ENCODE data around the gene ZPR1. TPM values are rescaled to one million over a fixed set of nuclear protein-coding genes. Genes with fewer than 3 reads are reported as not detected.
"Not testable (repeated sequence)": the region's sequence is repeated elsewhere in the genome, so short reads cannot be mapped to it uniquely, and the experiment has no call there.

Gene ZPR1
- total RNA-seq, 2 donors from 2014 or later = 31.1 to 40.7 TPM

DNA sequence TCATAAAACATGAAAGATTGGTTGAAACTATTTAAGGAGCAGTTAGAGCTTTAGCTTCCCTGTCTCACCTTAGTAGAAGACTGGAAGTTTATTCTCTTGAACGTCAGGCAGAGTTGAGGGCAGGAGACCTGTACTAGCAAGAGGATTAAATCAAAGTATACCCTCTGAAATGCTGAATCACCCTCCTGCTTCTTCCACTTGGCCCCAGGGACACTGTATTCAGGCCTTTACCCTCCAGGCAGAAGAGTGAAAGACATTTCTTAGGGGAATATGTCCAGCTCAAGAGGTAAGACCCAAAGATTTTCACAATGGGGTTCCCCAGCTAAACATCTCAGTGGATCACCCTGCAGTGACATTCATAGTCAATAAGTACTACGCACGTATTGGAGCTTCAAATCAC, 23.4 kb upstream of the ZPR1 start:
- H3K9ac ChIP-seq (ENCODE audit: low read depth in 2 of 2, low read length in 2 of 2) = no peak overlapping the region
- TF ChIP-seq, protein P1, sequence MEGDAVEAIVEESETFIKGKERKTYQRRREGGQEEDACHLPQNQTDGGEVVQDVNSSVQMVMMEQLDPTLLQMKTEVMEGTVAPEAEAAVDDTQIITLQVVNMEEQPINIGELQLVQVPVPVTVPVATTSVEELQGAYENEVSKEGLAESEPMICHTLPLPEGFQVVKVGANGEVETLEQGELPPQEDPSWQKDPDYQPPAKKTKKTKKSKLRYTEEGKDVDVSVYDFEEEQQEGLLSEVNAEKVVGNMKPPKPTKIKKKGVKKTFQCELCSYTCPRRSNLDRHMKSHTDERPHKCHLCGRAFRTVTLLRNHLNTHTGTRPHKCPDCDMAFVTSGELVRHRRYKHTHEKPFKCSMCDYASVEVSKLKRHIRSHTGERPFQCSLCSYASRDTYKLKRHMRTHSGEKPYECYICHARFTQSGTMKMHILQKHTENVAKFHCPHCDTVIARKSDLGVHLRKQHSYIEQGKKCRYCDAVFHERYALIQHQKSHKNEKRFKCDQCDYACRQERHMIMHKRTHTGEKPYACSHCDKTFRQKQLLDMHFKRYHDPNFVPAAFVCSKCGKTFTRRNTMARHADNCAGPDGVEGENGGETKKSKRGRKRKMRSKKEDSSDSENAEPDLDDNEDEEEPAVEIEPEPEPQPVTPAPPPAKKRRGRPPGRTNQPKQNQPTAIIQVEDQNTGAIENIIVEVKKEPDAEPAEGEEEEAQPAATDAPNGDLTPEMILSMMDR (IDR thresholded peaks at IDR 0.05) = no peak
- H3K4me3 ChIP-seq = no peak overlapping the region
- no peaks in the 10 kb centered on the region for H3K4me1 ChIP-seq
- DNase-seq = no peak
- H3K27me3 ChIP-seq = no peaks in the 10 kb centered on the region
- H3K27ac ChIP-seq = no peak overlapping the region
- intact Hi-C loops (cut with DNase I) = no loop called here
- H3K9me3 ChIP-seq = no peaks in the 10 kb centered on the region
- H3K36me3 ChIP-seq = no peaks in the 10 kb centered on the region

DNA sequence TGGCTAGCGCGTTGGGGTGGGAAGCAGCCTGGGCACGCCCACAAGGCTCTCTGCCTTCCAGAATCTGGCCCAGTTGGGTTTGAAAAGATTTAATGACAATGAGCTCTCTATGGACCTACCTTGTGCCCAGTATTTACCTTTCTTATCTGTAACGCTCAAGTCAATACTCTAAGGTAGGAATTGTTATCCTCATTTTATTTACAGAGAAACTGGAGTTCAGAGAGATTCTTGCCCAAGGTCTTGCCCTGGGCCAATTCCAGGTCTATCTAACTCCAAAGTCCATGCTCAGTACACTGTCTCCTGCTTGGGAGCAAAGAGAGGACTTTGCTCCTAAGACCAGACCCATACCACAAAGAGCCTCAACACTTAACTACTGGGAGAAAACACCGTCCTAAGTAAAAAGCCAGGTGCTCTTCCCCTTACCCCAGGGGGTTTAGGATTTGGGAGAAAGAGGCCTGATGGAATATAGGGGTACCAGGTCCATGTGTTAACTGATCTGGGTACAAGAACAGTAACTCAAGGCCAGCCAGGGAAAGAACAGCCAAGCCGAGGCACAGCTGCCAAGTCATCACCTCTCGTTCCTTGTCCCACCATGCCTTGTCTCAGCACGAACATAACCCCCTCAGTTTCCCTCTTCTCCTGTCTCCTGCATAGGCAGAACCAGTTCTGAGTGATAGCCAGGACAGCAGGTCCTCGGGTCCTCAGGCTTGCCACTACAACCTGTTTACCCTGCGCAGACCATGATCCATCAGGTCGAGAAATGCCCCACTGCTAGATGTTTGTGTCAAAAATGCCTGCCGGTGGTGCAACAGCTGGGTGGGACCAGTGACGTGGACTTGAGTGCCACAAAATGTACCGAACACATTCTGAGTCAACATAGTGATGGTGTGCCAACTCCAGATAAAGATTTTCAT, 20.7 kb upstream of the ZPR1 start:
- intact Hi-C loops (cut with DNase I) = no loop called here
- Histone ChIP-seq H3K36me3 (no peaks in the 10 kb centered on the region), H3K27ac (no peak overlapping the region), H3K9ac (ENCODE audit: low read depth in 2 of 2, low read length in 2 of 2) (no peak overlapping the region), H3K4me1 (no peaks in the 10 kb centered on the region), H3K27me3 (no peaks in the 10 kb centered on the region), H3K9me3 (no peaks in the 10 kb centered on the region), H3K4me3 (no peak overlapping the region)
- TF ChIP-seq, protein P1 (IDR thresholded peaks at IDR 0.05) = no peak
- peak; percentile 67 for DNase-seq

DNA sequence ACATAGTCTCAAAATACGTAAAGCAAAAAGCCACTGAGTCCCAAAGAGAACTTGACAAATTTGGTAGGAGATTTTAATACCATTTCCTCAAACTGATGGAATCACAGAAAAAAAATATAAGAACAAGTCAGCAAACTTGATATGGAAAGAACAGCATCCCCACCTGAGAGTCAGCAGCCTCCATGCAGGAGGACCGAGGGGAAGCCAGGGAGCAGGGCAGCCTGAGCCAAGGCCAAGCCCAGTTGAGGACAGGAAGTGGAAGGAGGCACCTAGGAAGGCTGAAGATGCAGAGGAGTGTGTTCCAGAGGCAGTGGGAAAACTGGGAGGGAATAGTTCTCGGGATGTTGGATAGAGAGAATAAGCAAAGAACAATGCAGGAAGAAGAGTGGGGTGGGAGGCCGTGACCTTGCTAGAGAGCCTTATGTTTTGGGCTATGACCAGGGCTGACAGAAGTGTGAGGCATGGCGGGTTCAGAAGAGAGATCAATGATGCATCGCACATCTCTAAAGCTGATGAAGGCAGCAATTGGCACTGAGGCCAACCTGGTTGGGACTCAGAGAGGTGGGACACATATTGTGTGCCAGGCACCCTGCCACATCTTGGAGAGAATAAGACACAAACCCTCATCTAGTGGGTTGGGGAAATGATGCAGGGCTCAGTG, 19.9 kb upstream of the ZPR1 start:
- intact Hi-C loops (cut with DNase I) = no loop called here
- H3K27ac ChIP-seq = no peak overlapping the region

DNA sequence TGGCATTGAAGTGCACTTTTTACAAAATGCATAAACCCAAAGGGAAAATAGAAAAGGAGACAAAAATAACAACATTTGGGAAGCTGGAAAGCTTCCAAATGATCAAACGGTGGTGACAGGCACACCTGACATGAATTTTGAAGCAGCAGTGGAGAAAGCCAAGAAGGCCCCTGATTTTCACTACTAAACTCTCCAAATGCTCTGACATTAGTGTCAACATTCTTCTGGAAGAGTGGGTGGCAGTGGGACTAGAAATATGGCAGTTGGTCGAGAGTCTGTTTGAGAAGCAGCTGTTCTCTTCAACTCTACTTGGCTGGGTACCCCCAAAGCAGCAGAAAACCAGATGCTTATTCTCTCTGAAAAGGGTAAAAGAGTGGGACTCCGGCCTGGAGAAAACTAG, 16.2 kb upstream of the ZPR1 start:
- Histone ChIP-seq H3K4me3 (no peak overlapping the region), H3K9ac (ENCODE audit: low read depth in 2 of 2, low read length in 2 of 2) (no peak overlapping the region), H3K4me1 (no peaks in the 10 kb centered on the region), H3K27me3 (no peaks in the 10 kb centered on the region), H3K27ac (no peak overlapping the region), H3K36me3 (no peaks in the 10 kb centered on the region), H3K9me3 (no peaks in the 10 kb centered on the region)
- TF ChIP-seq, protein P1 (IDR thresholded peaks at IDR 0.05) = no peak
- DNase-seq = no peak
- intact Hi-C loops (cut with DNase I) = no loop called here

More for the DNA sequence above, 19.9 kb upstream of the ZPR1 start:
- Histone ChIP-seq H3K27me3 (no peaks in the 10 kb centered on the region), H3K4me1 (no peaks in the 10 kb centered on the region), H3K4me3 (no peak overlapping the region), H3K9me3 (no peaks in the 10 kb centered on the region), H3K36me3 (no peaks in the 10 kb centered on the region), H3K9ac (ENCODE audit: low read depth in 2 of 2, low read length in 2 of 2) (no peak overlapping the region)
- DNase-seq = no peak
- TF ChIP-seq, protein P1 (IDR thresholded peaks at IDR 0.05) = no peak

DNA sequence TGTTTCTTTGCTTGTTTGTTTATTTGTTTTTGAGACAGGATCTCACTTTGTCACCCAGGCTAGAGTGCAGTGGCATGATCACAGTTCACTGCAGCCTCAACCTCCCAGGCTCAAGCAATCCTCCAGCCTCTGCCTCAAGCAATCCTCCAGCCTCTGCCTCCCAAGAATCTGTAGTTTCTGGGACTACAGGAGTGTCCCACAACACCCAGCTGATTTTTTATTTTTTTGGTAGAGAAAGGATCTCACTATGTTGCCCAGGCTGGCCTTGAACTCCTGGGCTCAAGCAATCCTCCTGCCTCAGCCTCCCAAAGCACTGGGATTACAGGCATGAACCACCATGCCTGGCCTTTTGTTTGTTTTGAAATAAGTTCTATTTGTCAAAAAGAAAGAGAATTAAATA, 13.8 kb upstream of the ZPR1 start:
- H3K9ac ChIP-seq (ENCODE audit: low read depth in 2 of 2, low read length in 2 of 2); H3K27me3 ChIP-seq; H3K27ac ChIP-seq; H3K36me3 ChIP-seq; intact Hi-C loops (cut with DNase I); H3K4me3 ChIP-seq; H3K4me1 ChIP-seq; H3K9me3 ChIP-seq; DNase-seq: not testable (repeated sequence)

DNA sequence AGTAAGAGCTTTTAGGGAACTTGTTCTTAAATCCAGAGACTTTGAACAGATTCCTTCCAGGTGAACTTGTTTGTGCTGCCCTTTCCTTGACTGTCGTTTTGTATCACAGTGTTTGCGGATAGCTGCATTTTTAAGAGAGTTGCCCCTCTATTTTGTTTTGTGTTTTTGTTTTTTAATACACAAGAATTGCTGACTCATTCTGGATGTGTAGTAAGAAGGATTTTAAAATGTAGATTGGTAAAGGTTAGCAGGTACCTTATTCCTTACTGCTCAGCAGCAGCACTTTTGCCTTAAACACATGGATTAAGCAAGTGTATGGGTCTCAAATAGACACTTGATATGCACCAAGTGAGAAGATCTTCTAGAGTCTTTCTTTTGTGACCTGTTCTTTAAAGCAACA, 12.8 kb upstream of the ZPR1 start:
- intact Hi-C loops (cut with DNase I) = no loop called here
- TF ChIP-seq, protein P1 (IDR thresholded peaks at IDR 0.05) = no peak

More for the DNA sequence above, 12.8 kb upstream of the ZPR1 start:
- Histone ChIP-seq H3K9ac (ENCODE audit: low read depth in 2 of 2, low read length in 2 of 2) (no peak overlapping the region), H3K9me3 (no peaks in the 10 kb centered on the region), H3K27me3 (no peaks in the 10 kb centered on the region), H3K27ac (no peak overlapping the region), H3K4me3 (no peak overlapping the region), H3K4me1 (no peaks in the 10 kb centered on the region), H3K36me3 (no peaks in the 10 kb centered on the region)
- DNase-seq = no peak

All from colonic mucosa (tissue), 4 donors.